ENCODE measurements around the gene RCAN1.

DNA sequence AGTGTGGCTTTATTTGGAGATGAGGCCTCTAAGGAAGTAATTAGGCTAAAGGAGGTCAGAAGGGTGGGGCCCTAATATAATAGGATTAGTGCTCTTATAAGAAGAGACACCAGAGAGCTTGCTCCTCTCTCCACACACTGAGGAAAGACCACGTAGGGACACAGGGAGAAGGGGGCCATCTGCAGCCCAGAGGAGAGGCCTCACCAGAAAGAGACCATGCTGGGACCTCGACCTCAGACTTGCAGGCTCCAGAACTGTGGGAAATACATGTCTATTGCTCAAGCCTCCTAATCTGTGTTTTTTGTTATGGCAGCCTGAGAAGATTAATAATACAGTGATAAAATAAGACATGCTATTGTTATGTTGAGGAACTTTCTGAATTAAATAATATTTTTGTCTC lies 8.3 kb downstream of the RCAN1 start:
- TF ChIP-seq, protein P1, sequence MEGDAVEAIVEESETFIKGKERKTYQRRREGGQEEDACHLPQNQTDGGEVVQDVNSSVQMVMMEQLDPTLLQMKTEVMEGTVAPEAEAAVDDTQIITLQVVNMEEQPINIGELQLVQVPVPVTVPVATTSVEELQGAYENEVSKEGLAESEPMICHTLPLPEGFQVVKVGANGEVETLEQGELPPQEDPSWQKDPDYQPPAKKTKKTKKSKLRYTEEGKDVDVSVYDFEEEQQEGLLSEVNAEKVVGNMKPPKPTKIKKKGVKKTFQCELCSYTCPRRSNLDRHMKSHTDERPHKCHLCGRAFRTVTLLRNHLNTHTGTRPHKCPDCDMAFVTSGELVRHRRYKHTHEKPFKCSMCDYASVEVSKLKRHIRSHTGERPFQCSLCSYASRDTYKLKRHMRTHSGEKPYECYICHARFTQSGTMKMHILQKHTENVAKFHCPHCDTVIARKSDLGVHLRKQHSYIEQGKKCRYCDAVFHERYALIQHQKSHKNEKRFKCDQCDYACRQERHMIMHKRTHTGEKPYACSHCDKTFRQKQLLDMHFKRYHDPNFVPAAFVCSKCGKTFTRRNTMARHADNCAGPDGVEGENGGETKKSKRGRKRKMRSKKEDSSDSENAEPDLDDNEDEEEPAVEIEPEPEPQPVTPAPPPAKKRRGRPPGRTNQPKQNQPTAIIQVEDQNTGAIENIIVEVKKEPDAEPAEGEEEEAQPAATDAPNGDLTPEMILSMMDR (IDR thresholded peaks at IDR 0.05): no peak
- no peak for TF ChIP-seq POLR2AphosphoS5 (IDR thresholded peaks at IDR 0.05)
- no peak for TF ChIP-seq POLR2A (IDR thresholded peaks at IDR 0.05)
- TF ChIP-seq EP300 (IDR thresholded peaks at IDR 0.05): no peak

All from suprapubic skin (tissue), 4 donors.